ENCODE results near the gene OR6N1. TPM values are rescaled to one million over a fixed set of nuclear protein-coding genes. Genes with fewer than 3 reads are reported as not detected.

OR6N1 gene
- total and polyA plus RNA-seq, 2 donors (not counting 3 experiments of a cell fraction or from before 2014, with no cell fraction given), result not detected

GRCh38 chr1:158799689-158800088 is 27.7 kb upstream of the OR6N1 start:
- DNase-seq (ENCODE audit: low read depth, low spot score) (no peak), FAIRE-seq (no peak)
- Histone ChIP-seq H3K79me2 (ENCODE audit: control insufficient read depth, insufficient read depth, low read length) (no peaks in the 10 kb centered on the region), H3K27me3 (ENCODE audit: control insufficient read depth in 2 of 2, insufficient read depth in 2 of 2, low read length in 2 of 2) (no peaks in the 10 kb centered on the region), H4K20me1 (replicated peaks; ENCODE audit: control insufficient read depth, extremely low read depth, insufficient read depth, low read length) (no peaks in the 10 kb centered on the region), H3K4me3 (replicated peaks in 1 of 3; ENCODE audit: insufficient read depth in 1 of 3, low read depth in 1 of 3, low read length in 3 of 3) (no peak overlapping the region), H3K36me3 (ENCODE audit: control insufficient read depth in 2 of 2, extremely low read depth in 1 of 2, insufficient read depth in 2 of 2, low read length in 2 of 2) (no peaks in the 10 kb centered on the region), H2AFZ (ENCODE audit: low read depth, low read length) (no peak overlapping the region), H3K27ac (ENCODE audit: insufficient read depth, low read depth, low read length) (no peak overlapping the region), H3K4me2 (ENCODE audit: insufficient read depth, low read length) (no peak overlapping the region), H3K9ac (replicated peaks; ENCODE audit: extremely low read depth, insufficient read depth, low read length) (no peak overlapping the region), H3K4me1 (ENCODE audit: control insufficient read depth, extremely low read depth, insufficient read depth, low read length) (no peaks in the 10 kb centered on the region), H3K9me3 (replicated peaks; ENCODE audit: control insufficient read depth, insufficient read depth, low read length) (no peaks in the 10 kb centered on the region), H3K9me1 (replicated peaks; ENCODE audit: control insufficient read depth, extremely low read depth, insufficient read depth, low read length) (no peaks in the 10 kb centered on the region)
- intact Hi-C loops (cut with micrococcal nuclease) (no loop called here), dilution Hi-C loops (cut with MboI; ENCODE audit: extremely low pct_ligation_motif_present, low sequenced_read_pairs) (no loop called here)
- ChIA-PET POLR2A (no interaction called here), CTCF (no interaction called here)
- TF ChIP-seq GATA2 (IDR thresholded peaks at IDR 0.05; ENCODE audit: insufficient read depth, insufficient read length, low read depth, low read length) (no peak), FOS (IDR thresholded peaks at IDR 0.05; ENCODE audit: borderline replicate concordance, insufficient read depth, low read length) (no peak), POLR2A (IDR thresholded peaks at IDR 0.05; ENCODE audit: low read depth, low read length) (no peak), MAX (IDR thresholded peaks at IDR 0.05; ENCODE audit: insufficient read depth, insufficient read length) (no peak), EZH2 (IDR thresholded peaks at IDR 0.05; ENCODE audit: borderline replicate concordance, low read depth, low read length, severe bottlenecking) (no peak), MYC (IDR thresholded peaks at IDR 0.05; ENCODE audit: low read depth, low read length) (no peak), POLR2AphosphoS5 (IDR thresholded peaks at IDR 0.05; ENCODE audit: insufficient read depth, low read depth, low read length) (no peak), JUN (IDR thresholded peaks at IDR 0.05; ENCODE audit: borderline replicate concordance, insufficient read depth, insufficient read length, low read depth) (no peak), CTCF (IDR thresholded peaks at IDR 0.05; ENCODE audit: extremely low read depth in 1 of 2, insufficient read depth in 1 of 2, low read depth in 1 of 2, low read length in 2 of 2) (no peak)
- no TSS peak for BruUV-seq (replicated peaks)

All from endothelial cell of umbilical vein (primary cell).